ENCODE results near the gene SLC9A8.

Gene SLC9A8

GRCh38 chr20:49919461-49919860, 106.8 kb downstream of the SLC9A8 start:
- FAIRE-seq: no peak

GRCh38 chr20:49924247-49924646, 111.6 kb downstream of the SLC9A8 start:
- FAIRE-seq: no peak

GRCh38 chr20:49925901-49926454, 113.3 kb downstream of the SLC9A8 start:
- FAIRE-seq: no peak

- no peak for FAIRE-seq
Measured at GRCh38 chr20:49928411-49929141, 115.9 kb downstream of the SLC9A8 start.

GRCh38 chr20:49929142-49929494, 116.5 kb downstream of the SLC9A8 start:
- FAIRE-seq: no peak

GRCh38 chr20:49935746-49936152, 123.1 kb downstream of the SLC9A8 start:
- FAIRE-seq: no peak

- no peak for FAIRE-seq
Measured at GRCh38 chr20:49936153-49937026, 123.8 kb downstream of the SLC9A8 start, which contains the start of gene RNF114. TSS of gene RNF114 (plus strand) at chr20:49936397. CDS start at chr20:49936413, 16 bp downstream.

GRCh38 chr20:49937027-49937929, 124.7 kb downstream of the SLC9A8 start:
- FAIRE-seq: no peak

GRCh38 chr20:49938173-49939163, 125.8 kb downstream of the SLC9A8 start:
- FAIRE-seq: no peak

GRCh38 chr20:49941456-49941855, 128.8 kb downstream of the SLC9A8 start:
- FAIRE-seq: no peak

Measured in colon (tissue), 2 donors.